Activated CD4-positive, alpha-beta T cell treated with anti-CD3 and anti-CD28 coated beads, Interleukin-2, amount 50 U/mL, for 4 hours (primary cell): Measurements from ENCODE around the gene CHML.

Source experiments
- DNase-seq, 2 experiments: peaks; one replicate each; pipeline ENCODE4 v3.0.0-alpha.2; 2020

Gene CHML

DNA sequence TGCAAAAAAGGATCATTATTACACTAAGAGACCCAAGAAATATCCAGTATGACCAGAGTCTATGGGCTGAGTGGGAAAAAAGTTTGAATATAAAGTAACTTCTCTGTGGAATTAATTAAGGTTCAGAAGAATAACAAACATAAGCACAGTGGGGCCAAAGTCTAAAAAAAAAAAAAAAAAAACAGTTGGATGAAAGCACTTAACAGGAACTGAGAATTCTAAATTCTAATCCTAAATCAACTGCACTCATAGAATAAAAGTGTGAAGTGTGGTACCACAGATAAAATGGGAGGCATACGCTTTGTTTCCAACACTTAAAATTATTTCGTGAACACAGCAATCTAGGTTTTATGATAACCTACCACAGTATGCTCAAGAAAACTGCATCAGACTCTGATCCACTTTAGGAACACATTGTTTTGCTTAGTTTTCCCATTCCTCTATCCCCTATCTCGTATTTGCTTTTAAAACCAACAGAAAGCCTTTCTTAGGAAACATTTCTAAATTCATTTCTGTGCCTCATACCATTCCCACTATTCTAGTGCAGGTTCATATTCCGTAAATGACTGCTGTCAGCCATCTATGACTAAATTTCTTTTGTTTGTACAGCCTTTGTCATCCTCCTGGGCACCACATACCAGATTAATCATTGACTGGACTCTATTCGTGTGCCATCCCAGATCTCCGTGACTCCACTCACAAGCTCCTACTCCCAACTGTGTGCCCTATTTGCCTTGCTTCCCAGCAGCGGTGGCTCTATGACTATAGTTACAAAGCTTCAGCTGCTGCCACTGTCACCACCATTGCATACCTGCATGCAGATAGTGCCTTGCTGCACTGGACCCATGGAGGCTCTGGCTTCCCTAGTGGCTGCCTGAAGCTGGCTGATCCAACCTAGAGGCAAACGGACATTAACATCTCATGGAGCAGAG, 24.9 kb downstream of the CHML start:
- DNase-seq, result no peak

DNA sequence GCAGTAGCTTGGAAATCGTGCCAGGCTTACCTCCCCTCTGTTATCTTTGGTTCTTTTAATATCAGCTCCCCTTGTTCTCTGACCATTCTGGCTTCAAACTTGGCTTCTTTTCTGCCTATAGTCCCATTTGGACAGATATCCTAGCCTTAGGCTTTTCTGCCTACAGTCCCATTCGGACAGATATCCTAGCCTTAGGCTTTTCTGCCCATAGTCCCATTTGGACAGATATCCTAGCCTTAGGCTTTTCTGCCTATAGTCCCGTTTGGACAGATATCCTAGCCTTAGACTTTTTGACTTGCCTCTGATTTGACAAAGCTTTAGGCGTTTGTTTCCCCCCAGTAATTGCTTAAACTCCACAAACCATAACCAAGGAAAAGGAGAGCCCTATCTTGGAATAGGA, 25.6 kb downstream of the CHML start:
- no peak for DNase-seq

GRCh38 chr1:241614144-241614543, 26.0 kb downstream of the CHML start:
- no peak for DNase-seq

DNA sequence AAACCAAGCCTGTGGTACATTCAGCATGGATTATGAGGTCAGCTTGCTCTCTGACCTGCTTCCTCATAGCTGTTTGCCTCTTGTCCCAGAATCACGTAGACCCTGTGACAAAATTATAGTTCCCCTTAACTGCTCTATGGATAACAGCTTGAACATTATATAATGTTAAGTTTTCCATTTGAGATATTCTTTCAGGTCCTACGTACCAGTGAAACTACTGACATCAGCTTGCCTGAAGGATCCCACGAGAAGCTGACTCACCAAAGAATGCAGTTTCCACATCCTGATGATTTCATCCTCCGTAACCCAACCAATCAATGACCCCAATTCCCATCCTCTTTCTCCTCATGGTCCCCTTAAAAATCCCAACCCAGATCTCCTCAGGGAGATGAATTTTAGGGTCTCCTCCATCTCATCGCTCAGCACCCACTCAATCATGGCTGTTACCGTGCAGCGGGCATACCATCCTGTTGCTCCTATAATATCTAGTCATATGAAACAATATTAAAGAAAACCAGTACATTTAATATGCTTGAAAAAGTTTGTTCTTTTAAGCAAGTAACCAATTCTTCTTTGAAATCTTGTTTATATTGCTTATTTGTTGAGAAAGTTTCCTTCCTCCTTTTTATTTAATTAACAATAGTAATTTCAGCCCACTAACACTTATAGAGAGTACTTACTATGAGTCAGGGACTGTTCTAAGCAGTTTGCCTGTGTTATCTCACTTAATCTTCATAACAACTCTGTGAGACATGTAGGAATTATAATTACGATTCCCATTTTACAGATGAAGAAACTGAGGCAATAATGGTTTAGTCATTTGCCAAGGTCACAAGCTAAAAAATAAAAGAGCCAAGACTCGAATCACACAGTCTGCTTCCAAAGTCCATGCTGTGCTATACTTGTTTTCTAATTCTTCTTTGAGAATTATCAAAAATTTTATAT, 27.4 kb downstream of the CHML start:
- no peak for DNase-seq

DNA sequence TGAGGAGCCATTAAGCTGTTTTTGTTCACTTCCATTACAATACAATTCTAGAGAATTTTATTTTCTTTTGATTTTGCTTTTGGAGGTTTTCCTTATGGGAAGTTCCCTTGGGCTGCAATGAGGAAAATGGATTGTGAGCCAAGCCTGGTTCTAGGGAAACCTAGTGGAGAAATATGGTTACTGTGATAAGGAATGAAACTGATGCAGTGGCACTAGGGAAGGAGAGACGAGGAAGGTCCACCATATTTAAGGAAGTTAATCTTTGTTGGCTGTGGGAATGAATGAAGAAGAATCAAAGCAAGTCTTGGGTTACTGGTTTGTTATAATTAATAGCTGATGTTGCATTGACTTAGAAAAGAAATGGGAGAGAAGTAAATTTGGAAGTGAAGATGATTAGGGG, 28.4 kb downstream of the CHML start:
- DNase-seq, result no peak

DNA sequence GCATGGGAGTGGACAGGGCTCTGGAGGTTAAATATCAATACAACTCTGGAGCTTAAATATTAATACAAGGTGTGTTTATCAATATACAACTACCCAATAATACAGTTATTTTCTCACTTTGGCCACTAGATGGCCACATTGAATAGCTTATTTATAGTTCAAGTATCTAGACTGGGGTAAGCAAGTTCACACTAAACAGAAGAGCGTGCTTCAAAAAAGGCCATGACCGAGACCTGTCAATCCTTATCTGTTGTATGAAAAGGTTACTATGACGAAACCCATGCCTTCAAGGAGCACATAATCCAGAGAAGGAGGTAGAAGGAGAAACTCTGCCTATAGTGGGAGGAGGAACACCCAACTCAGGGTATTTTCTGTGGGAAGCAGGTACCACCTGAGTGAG, 29.1 kb downstream of the CHML start:
- no peak for DNase-seq

- DNase-seq, result no peak
Observed at GRCh38 chr1:241610056-241610815, 29.9 kb downstream of the CHML start.

GRCh38 chr1:241608379-241609033, 31.7 kb downstream of the CHML start:
- no peak for DNase-seq

DNA sequence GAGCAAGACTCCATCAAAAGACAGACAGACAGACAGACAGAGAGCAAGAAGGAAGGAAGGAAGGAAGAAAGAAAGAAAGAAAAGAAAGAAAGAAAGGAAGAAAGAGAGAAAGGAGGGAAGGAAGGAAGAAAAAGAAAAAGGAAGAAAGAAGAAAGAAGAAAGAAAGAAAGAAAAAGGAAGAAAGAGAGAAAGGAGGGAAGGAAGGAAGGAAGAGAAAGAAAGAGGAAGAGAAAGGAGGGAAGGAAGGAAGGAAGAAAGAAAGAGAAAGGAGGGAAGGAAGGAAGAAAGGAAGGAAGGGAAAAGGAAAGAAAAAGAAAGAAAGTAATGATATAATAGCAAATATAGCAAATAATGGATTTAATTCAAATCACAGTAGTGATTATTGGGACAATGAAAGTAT, 32.7 kb downstream of the CHML start:
- DNase-seq, result no peak

GRCh38 chr1:241606544-241606943, 33.6 kb downstream of the CHML start:
- no peak for DNase-seq

DNA sequence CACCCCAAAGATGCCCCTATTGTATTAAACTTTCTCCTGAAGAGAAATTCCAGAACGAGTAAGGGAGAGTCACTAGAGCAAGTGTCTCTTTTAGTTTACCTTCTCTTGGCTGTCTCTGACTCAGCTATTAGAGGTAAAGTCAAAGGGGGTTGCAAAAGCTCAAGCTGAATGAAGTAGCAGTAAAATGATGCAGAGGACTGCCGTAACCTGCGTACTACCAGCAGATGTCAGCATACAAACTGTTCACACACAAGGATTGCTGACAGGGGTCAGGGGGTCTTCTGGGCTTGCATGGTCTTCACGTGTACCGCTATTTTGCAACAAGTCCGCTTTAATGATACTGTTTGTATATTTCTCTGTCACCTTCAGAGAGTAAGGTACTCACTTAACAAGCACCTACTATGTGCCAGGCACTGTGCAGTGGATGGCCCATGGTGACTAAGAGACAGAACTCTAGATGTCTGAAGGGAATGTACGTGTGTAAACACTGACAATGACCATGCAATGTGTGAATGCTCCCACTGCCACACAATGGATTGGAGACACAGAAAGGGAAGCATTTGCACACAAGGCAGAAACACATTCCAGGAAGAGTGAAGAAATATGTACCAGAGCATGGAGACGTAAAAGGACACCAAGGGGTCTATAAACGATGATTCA, 34.9 kb downstream of the CHML start:
- no peak for DNase-seq

DNA sequence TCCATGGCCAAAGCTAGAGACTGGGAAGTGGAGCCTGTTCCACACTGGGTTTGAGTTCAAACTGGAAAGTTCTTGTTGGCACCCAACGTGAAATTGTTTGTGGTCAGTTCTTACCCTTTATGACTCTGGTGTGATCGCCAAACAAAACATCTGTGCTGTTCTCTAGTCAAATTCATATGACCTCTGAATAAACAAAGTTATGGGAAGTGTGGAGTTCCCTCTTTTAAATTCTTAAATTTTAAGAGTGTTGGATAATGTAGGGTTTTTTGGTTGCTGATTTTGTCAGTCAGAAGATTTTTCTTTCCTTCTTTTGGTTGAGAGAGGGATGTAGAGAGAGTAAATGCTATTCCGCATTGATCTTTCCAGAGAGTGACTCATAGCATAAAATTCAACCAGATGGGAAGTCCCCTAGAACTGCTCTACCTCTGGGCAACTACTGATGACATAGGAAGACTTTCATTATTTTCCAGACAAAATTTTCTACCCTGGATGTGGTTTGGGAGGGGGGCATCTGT, 36.4 kb downstream of the CHML start:
- no peak for DNase-seq

DNA sequence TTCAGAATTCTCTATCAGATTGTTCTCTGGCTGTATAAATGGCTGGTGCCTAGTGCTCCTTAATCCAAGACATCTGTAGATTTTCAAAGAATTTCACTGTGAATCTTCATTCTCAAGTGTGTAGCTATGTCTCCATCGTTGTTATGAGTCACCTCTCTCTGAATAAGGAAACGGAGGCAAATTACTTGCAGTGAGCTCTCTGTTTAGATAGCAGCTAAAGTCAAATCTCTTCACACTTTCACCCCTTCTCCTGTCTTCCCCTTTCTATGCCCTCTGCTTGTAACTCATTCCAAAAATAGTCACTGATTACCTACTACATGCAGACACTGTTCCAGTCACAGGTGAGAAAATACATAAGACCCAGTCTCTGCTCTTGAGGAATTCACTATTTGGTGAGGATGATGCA, 39.7 kb downstream of the CHML start:
- DNase-seq, result no peak

DNA sequence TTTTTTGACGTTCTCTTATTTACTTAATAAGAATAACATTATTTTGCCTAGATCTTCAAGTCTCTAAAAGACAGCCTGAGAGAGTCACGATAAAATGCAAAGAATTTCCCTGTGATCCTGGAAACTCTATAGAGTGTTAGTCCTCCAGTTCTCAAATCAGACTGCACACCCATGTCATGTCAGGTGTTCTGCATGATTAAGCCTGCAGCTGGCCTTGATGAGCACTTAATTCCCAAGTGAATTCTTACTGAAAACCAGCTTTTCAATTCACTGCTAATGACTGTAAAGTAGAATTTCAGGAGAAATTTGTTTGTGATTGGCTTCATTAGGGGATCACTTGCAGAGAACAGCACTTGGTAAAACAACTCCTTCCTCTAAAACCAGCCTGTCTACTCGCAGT, 41.9 kb downstream of the CHML start:
- DNase-seq, result no peak

GRCh38 chr1:241596633-241597032, 43.5 kb downstream of the CHML start:
- DNase-seq, result no peak

DNA sequence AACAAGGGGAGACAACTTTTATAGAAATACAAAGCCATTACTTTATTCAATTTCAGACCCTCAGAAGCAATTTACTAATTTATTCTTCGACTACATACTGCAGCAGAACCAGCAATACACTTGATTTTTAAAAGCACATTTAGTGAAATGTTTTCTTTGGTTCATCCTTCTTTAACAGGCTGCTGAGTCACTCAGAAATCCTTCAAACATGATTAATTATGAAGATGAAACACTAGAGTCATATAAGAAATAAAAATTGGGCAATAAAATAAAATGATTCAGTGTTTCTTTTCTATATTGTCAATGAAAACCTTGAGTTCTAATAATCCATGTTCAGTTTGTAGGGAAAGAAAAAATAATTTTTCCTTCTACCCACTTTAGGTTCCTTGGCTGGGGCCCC, 47.0 kb downstream of the CHML start:
- DNase-seq, result no peak

DNA sequence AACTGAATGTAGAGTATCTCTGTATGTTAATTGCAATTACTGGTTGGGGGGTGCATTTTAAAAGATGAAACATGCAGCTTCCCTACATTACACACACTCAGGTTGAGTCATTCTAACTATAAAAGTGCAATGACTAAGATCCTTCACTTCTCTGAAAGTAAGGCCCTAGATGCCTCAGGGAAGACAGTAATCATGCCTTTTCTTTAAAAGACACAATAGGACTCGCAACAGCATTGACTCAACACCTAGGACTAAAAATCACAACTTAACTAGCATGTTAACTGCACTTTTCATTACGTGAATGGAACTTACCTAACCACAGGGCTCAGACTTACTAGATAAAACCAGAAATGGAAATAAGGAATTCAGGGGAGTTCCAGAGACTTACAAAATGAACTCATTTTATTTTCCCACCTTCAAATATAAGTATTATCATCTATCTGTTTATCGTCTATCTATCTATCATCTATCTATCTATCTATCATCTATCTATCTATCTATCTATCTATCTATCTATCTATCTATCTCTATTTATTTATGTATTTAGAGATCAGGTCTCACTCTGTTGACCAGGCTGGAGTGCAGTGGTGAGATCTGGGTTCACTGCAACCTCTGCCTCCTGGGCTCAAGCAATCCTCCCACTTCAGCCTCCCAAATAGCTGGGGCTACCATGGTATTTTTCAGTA, 47.8 kb downstream of the CHML start:
- DNase-seq, result no peak

GRCh38 chr1:241591736-241592135, 48.4 kb downstream of the CHML start:
- no peak for DNase-seq

DNA sequence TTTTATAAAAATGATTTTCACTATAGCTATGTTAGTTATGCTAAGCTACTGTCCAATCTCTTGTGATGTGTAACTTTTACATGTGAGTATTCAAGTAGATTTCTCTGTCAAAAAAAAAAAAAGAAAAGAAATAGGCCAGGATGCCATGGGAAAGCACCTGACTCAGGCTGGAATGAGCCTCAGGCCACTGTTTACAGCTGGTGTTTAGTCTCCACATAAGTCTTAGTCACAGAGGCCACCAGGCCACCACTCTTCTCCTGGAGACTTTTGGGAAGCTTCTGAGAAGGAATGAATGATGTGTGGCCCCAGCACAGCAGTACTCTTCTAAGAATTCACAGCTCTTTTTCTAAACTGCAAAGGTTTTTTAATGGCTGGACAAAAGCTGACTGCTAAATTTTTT, 48.9 kb downstream of the CHML start:
- no peak for DNase-seq

DNA sequence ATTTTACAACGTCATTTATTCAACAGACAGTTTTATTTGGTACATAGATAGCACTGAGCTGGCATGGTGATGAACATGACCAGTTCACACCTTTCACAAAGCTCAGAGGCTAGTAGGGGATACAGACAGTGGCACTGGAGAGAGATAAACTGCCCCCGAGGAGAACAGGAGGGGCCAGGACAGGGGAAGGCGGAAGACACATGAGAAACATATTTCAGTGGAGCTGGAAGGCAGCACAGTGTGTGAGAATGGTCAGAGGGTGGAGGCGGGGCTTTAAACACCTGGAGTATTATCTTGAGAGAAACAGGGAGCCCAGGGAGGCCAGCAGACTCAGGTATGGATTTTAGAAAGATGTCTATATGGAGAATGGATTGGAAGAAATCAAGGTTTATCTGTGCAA, 49.5 kb downstream of the CHML start:
- DNase-seq, result no peak
